Lower leg skin (tissue), 3 donors: ENCODE measurements around the gene PPARG.

Source experiments
- POLR2A ChIP-seq, 2 donors: fragments of 450-650 bp; IDR thresholded peaks; one replicate each; pipeline ENCODE4 v1.6.1; 2016 to 2017; ENCODE audit warnings: antibody characterized with exemption in 2 of 2, mild to moderate bottlenecking in 1 of 2, moderate library complexity in 1 of 2
- TF ChIP-seq, protein P1 (sequence below), 3 donors: fragments of 450-650 bp; IDR thresholded peaks; one replicate each; pipeline ENCODE4 v1.5.1; 2016; ENCODE audit warnings: antibody characterized with exemption in 3 of 3, mild to moderate bottlenecking in 3 of 3, moderate library complexity in 2 of 3

- TF ChIP-seq, protein P1, sequence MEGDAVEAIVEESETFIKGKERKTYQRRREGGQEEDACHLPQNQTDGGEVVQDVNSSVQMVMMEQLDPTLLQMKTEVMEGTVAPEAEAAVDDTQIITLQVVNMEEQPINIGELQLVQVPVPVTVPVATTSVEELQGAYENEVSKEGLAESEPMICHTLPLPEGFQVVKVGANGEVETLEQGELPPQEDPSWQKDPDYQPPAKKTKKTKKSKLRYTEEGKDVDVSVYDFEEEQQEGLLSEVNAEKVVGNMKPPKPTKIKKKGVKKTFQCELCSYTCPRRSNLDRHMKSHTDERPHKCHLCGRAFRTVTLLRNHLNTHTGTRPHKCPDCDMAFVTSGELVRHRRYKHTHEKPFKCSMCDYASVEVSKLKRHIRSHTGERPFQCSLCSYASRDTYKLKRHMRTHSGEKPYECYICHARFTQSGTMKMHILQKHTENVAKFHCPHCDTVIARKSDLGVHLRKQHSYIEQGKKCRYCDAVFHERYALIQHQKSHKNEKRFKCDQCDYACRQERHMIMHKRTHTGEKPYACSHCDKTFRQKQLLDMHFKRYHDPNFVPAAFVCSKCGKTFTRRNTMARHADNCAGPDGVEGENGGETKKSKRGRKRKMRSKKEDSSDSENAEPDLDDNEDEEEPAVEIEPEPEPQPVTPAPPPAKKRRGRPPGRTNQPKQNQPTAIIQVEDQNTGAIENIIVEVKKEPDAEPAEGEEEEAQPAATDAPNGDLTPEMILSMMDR (IDR thresholded peaks at IDR 0.05) = no peak
- no peak for TF ChIP-seq POLR2A (IDR thresholded peaks at IDR 0.05)
Measured at GRCh38 chr3:12316729-12317351, 28.0 kb downstream of the PPARG start.
